ENCODE data around the gene EPS8.
"Not testable (repeated sequence)": the region's sequence is repeated elsewhere in the genome, so short reads cannot be mapped to it uniquely, and the experiment has no call there.

EPS8 gene

DNA sequence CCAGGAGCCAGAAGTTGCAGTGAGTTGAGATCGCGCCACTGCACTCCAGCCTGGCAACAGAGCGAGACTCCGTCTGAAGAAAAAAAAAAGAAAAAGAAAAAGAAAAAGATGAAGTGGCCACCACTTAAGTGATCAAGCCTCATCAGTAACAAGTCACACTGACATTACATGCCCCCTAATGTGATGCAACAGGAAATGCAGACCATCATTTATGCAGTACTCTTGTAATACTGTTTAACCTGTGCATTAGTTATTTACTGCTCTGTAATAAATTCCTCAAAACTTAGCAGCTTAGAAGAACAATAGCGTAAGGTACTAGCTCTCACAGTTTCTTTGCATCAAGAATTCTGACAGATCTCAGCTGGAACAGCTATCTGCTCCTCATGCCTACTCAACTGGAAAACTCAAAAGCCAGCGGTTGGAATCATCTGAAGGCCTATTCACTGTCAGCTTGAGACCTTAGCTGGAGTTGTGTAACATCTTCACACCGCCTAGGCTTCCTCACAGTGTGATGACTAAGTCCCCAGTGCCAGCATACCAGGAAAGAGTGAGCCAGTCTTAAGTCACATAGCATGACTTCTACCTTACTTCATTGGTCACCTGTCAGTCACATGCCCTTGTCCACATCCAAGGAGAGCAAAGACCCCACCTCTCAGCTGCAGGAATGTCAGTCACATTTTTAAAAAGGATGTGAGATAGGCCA is 31.5 kb downstream of the EPS8 start:
- peak in 1 of 51 donors; percentile 4 for DNase-seq

DNA sequence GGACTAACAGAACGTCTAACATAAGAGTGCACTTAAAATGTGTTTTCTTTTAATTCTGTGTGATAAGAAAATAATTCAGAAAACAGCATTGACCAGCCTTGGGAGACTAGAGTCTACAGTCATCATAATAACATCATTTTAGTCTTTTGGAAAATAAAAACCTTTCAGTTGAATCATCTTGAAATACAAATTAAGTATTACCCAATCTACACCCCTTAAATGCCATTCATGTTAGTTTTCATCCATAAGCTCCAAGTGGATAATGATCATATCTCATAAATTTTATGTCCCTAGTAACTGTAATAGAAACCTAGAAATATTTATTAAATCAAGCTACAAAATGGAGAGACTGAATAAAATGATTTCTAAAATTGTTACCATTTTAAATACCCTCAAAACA is 32.4 kb downstream of the EPS8 start:
- no peak for DNase-seq

DNA sequence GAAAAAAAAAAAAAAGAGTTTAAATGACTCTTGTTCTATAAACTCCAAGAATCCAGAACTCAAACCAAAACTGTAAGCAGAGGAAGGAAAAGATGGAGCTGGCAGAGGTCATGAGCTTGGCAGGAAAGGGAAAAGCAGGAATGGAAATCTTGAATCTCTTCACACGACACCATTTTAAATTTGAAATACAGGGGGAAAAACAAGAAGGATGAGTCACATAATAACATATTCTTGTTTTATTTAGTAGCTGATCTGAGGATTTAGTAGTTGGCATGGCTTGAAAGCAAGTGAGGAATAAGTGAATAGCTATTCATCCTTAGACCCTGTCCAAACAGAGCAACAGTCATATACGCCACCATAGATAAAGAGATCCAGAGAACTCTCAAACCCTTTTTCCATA is 35.0 kb downstream of the EPS8 start:
- DNase-seq, result no peak

DNA sequence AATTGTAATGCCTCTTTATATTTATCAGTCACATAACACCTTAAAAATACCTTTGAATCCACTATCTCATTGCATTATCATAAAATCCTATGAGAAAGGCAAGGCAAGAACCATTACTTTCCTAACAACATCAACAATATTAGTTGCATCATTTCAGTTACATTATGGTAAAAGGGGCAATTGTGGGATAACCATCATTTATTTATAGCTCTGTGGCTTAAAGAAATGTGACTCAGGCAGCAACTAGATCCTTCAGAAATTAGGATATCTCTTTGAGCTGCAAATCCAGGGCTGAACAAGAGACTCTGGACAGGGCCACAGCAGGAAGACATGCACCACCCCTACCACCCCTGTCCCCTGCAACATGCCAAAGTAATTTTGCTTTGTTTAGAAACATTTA is 36.4 kb downstream of the EPS8 start:
- no peak for DNase-seq

DNA sequence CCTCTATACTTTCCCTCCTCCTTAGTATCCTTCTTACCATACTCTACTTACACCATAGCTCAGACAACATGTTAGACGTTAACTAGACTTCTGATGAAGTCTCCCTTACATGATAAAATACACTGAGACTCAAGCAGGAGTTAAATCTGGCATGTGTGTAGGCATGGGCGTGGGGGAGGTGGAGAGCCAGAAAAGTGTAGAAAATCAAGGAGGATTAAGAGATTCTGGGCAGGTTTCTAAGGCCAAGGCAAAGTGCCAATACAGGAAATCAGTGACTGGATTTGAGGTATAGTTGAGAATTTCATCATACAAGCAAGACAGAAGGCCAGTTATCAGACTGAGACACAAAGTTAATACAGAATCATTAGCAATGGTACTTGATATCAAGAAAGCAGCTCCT is 37.4 kb downstream of the EPS8 start:
- no peak for DNase-seq

DNA sequence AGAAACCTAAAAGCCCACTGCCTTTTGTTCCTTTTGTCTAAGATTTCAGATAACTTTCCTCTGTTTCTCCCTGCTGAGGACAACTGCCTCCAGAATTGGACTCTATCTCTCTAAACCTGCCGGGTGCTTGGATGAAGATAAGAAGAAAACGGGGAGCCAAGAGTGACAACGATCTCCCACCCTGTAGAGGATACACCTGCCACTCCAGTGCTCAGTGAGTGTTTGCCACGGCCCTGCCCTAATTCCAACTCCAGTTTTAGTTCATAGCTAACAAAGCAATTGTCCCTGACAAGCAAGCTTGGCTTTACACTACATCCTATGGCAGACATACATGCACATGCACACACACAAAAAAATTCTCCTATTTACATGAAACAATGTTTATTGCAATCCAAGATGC is 39.3 kb downstream of the EPS8 start:
- DNase-seq, result no peak

DNA sequence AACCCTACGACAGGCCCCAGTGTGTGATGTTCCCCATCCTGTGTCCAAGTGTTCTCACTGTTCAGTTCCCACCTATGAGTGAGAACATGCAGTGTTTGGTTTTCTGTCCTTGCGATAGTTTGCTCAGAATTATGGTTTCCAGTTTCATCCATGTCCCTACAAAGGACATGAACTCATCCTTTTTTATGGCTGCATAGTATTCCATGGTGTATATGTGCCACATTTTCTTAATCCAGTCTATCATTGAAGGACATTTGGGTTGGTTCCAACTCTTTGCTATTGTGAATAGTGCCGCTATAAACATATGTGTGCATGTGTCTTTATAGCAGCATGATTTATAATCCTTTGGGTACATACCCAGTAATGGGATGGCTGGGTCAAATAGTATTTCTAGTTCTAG is 47.3 kb downstream of the EPS8 start:
- not testable (repeated sequence) for DNase-seq

DNA sequence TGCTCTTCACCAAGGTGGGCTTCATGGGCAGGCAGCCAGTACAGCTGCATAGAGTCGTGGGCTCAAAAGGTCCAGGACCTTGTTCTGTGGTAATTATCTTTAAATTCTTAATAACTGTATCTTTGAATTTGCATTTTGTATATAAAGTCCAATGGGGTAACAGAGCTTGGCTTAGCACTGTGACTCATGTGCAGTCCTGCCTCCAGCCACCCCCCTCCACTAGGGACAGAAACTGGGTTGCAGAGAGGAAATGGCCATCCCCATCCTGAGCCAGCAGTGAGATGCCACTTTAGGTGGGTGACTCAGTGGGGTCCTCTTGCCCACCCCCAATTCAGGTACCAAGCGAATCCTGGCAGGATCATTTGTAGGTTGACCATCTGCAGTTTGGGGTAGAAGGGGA is 48.1 kb downstream of the EPS8 start:
- no peak for DNase-seq

DNA sequence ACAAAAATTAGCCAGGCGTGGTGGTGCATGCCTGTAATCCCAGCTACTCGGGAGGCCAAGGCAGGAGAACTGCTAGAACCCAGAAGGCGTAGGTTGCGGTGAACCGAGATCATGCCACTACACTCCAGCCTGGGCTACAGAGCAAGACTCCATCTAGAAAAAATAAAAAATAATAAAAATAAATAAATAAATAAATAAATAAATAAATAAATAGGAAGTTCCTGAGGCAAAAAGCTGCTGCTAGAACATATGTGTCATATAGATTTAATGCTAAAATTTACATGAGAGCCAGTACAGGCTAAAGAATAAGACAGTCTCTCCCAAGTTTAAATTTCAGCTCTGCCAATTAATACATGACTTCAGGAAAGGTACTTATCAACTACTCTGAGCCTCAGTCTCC is 48.8 kb downstream of the EPS8 start:
- not testable (repeated sequence) for DNase-seq

DNA sequence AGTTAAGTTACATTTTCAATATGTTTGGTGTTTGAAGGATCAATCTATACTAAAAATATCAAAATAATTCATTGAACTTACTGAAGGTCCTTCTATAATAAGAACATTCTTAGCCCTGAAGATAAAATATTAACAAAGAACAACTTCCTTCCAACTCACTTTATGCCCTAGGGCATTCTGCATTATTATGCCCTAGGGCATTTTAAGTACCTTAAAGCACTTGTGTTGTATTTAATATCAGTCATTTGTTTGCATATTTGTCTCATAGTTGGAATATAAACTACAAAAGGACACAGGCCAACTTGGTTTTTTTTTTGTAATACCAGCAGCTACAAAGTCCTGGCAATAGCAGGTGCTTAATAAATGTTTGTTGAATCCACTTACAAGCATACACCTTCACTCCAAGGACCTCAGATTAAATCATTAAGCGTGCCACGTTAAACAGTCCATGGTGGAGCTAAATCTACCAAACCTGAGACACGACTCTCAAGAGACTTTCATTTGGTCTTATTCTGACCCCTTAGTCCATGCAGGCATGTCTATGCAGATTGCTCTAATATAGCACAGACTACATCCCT is 50.7 kb downstream of the EPS8 start:
- DNase-seq, result no peak

DNA sequence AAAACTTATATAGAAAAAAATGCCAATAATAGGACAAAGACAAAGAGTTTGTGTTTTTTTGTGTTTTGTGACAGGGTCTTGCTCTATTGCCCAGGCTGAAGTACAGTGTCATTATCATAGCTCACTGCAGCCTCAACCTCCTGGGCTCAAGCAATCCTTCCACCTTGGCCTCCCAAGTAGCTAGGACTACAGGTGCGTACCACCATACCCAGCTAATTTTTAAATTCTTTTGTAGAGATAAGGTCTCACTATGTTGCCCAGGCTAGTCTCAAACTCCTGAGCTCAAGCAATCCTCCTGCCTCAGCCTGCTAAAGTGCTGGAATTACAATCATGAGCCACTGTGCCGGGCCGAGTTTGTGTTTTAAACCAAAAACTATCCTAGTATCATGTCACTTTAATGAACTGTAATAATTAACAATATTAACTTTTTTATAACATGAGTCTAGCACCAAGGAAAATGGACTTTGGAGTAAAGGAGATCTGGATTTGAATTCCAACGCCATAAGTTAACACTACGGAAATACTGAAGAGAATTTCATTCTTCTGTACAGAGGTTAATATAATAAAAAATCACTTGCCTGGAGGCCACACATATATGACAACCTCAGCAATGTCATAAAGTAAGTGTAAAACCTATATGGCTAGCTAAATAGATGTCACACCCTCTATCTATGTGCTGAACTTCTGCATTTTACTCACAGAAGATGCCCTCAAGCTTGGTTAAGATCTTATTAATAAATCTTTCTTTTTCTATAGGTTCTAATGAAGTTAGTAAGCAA is 53.2 kb downstream of the EPS8 start:
- DNase-seq, result no peak

DNA sequence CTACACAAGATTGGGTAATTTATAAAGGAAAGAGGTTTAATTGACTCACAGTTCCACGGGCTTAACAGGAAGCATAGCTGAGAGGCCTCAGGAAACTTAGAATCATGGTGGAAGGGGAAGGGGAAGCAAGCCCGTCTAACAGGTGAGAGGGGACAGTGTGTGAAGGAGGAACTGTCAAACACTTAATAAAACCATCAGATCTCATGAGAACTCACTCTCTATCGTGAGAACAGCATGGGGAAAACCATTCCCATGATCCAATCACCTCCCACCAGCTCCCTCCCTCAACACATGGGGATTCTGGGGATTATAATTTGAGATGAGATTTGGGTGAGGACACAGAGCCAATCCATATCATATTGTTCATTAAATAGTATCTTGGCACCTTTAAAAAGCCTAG is 56.1 kb downstream of the EPS8 start:
- DNase-seq, result no peak

DNA sequence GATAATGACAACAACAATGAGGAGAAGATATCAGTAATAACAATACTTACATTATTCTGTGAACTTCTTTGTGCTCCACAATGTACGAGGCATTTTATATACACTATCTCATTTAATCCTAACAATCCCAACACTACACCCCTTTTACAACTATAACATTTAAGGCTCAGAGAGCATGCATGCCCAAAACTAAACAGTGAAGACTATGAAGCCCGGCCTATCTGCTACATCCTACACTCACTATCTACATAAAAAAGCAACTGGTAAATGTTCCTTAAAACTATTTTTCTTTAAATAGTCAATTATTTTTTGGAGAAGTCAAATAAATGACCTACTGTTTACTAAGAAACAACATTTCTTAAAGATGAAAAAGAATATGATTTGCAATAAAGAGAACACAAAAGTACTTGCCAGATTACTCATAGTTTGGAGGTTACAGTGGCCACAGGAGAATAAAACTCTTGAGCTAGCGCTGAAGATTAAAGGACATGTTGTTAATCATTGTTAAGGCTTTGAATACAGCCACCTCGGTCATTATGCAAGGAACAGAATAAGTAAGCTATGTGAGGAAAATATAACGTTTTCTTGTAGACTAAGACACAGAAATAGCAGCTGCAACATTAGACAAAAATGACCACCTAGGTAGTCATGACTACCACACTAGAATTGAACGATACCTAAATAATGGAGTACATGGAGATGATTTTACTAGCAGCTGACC is 56.7 kb downstream of the EPS8 start:
- no peak for DNase-seq

DNA sequence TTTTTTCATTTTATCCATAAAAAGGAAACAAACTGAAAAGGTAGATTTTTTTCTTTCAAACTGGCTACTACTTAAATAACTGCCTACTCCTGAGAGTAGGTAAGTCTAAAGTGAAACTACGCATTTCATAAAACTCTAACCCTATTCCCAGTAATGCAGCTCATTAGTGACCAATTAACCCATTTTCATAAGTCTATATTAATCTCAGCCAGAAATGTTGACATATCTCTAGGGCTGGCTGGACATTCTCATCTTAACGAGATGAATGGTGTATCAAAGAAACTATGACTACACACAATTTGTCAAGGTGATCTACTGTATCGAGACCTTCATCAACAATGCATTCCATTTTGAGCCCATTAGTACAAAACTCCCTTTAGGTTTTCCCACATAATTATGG is 57.2 kb downstream of the EPS8 start:
- no peak for DNase-seq

DNA sequence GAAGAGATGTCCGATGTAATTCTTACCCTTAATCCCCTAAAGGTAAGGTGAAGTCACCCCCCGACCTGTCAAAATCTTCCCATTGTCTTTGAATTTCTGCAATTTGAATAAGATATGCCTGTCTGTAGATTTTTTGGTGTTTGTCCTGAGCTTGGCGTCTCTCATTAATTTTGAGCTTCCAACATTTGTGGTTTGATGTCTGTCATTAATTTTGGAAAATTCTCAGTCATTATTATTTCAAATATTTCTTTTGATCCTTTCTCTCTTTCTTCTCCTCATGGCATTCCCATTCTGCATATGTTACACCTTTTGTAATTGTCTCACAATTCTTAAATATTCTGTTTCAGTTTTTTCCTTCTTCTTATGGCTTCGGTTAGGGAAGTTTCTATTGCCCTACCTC is 60.1 kb downstream of the EPS8 start:
- no peak for DNase-seq

DNA sequence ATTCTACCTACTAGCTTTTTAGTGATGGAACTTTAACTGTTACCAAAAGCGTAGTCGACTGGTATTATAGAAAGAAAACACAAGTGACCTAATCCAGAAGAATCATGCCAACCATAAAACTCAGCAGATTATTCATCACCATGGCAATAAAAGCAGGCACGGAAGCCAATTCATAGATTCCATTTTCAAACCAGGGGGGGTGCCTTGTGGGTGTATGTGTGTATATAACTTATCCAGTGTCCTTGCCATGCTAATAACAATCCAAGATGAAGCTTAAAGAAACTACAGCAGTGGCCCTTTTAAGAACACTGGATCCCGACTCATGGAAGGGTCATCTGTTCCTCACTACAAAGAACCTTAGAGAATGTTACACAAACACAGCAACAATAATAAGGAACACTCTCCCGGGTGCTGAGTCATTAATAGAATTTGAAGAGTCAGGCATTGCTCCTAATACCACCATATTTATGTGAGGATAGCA is 61.0 kb downstream of the EPS8 start:
- DNase-seq, result peak in 1 of 51 donors; percentile 38

DNA sequence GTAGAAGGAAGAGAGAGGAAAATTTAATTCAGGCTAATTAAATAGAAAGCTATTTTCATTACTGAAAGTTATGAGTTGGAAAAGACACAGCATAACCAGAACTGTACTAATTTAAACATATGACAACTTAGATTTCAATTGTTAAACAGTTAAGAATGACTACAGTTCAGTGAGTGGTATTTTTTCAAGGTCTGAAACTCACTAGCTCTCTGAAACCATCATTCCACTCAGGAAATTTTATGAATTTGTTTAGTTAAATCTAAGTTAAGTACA is 62.4 kb downstream of the EPS8 start:
- no peak for DNase-seq

DNA sequence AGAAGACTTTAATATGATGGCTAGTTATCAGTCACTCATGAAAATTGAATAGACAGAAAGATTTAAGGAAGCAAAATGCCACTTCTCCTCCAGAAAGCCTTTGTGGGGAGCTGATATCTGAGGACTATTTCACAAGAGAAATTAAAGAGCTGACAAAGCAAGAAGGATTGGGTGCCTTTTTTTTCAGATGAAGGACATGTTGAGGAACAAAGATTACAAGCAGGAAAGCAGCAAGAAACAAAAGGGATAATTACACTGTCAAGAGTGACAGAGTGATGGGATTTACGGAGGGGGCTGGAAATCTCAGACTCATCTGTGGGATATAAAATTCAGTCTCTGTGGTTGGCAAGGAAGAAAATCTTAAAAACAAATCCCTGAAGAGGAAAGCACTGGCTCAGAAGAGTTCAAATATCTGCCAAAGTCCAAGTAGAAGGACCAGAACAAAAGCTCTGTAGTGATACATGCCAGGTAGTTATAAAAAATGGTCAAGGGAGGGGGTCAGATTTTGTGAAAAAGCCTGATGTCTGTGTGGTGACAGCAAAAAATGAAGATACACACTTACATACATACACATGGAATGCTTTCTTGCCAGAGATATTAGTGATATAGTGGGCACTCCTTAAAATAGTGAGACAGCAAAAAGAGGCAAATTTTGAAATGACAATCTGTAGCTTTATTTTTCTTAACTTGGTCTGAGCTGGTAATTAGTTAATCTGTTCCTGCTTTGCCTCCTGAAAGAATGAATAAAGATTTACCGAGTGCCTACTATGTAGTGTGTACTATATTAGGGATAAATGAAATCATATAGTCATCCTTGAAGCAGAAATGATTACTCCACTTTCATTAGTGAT is 62.9 kb downstream of the EPS8 start:
- DNase-seq, result no peak

DNA sequence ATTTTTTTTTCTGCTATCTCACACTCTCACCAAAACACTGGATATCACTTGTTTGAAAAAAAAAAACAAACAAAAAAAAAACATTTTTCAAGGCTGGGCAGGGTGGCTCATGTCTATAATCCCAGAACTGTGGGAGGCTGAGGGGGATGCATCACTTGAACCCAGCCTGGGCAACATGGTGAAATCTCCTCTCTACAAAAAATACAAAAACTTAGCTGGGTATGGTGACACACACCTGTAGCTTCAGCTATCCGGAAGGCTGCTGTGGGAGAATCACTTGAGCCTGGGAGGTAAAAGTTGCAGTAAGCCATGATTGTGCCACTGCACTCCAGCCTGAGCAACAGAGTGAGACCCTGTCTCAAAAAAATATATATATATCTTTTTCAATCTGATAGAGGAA is 66.2 kb downstream of the EPS8 start:
- DNase-seq, result no peak

DNA sequence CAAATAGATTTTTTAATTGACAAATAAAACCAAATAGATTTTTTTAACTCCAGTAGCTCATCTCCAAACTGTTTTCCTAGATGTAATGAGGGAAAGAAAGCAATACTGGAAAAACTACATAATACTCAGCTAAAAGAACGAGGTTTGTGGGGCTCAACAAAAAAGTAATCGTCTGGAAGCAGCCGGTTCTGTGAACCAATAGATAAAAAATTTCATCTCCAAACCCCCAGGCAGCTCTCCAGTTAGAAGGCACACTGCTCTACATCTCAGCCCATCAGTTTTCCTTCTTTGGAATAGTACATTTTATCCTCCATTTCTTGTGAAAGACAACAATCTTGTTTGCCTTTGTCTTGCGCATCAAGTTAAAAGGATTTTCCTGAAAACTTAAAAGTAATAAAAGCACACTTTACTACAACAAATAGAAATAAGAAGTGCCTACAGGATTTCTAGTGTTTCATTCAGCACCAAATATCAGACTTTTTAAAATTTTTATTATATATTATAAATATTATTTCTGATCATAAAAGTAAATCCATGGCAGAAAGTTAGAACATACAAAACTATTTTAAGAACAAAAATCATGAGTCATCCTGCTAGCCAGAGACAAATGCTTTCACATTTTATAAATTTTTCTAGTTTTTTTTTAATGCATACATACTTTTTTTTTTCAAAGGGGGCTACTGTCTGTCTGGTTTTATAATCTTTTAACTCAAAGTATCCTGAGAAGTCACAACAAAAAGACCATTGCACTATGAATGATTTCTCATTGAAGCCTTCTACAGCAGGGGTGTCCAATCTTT is 67.7 kb downstream of the EPS8 start:
- no peak for DNase-seq

DNA sequence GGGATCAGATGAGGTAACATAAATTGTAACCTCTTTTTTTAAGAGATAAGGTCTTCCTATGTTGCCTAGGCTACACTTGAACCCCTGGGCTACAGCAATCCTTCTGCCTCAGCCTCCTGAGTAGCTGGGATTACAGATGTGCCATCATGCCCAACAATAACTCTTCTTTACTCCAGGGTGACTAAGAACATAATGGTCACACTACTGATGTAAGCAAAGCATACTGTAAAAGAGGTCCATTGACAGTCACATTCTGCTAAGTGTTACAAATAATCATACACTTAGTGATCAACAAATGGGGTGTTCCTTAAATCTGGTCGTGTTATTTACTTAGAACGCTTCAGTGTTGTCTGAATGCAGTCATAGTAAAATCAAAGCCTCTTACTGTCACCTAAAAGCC is 68.9 kb downstream of the EPS8 start:
- DNase-seq, result no peak
